Measurements from ENCODE around the gene KCMF1.

GRCh38 chr2:84953535-84953934, 17.4 kb upstream of the KCMF1 start:
- TF ChIP-seq, protein P1, sequence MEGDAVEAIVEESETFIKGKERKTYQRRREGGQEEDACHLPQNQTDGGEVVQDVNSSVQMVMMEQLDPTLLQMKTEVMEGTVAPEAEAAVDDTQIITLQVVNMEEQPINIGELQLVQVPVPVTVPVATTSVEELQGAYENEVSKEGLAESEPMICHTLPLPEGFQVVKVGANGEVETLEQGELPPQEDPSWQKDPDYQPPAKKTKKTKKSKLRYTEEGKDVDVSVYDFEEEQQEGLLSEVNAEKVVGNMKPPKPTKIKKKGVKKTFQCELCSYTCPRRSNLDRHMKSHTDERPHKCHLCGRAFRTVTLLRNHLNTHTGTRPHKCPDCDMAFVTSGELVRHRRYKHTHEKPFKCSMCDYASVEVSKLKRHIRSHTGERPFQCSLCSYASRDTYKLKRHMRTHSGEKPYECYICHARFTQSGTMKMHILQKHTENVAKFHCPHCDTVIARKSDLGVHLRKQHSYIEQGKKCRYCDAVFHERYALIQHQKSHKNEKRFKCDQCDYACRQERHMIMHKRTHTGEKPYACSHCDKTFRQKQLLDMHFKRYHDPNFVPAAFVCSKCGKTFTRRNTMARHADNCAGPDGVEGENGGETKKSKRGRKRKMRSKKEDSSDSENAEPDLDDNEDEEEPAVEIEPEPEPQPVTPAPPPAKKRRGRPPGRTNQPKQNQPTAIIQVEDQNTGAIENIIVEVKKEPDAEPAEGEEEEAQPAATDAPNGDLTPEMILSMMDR (IDR thresholded peaks at IDR 0.05; ENCODE audit: low read depth, low read length, poor library complexity, severe bottlenecking): no peak
- TF ChIP-seq EZH2phosphoT487 (IDR thresholded peaks at IDR 0.05; ENCODE audit: borderline replicate concordance, low read length): no peak
